ENCODE measurements around the gene SIX6.
"Not testable (repeated sequence)": the region's sequence is repeated elsewhere in the genome, so short reads cannot be mapped to it uniquely, and the experiment has no call there.

The SIX6 gene
- 0 reads per million in 3 donors for total RNA-seq

GRCh38 chr14:60508707-60509437 is at the start of gene SIX6:
Gene SIX6 (plus strand): TSS chr14:60509146. CDS start chr14:60509399, 253 bp downstream.
- Histone ChIP-seq H3K4me1 (ENCODE audit: control insufficient read depth, insufficient read depth, low read length, poor library complexity, severe bottlenecking) (peaks cover 12% of the 10 kb centered on the region), H3K4me3 (ENCODE audit: insufficient read depth, low read depth, low read length, poor library complexity, severe bottlenecking) (no peak within 1 kb of the TSS), H3K27ac (ENCODE audit: insufficient read depth, low read length, poor library complexity, severe bottlenecking) (no peak within 1 kb of the TSS), H3K9me3 (ENCODE audit: control insufficient read depth, low read length) (no peaks in the 10 kb centered on the region), H3K36me3 (ENCODE audit: control insufficient read depth, insufficient read depth, low read length) (no peaks in the 10 kb centered on the region), H3K27me3 (replicated peaks; ENCODE audit: control insufficient read depth, insufficient read depth, low read length, poor library complexity, severe bottlenecking) (peaks cover 72% of the 10 kb centered on the region)
- no peak for DNase-seq

GRCh38 chr14:60480248-60480647 is 28.7 kb upstream of the SIX6 start:
- H3K27ac ChIP-seq (ENCODE audit: insufficient read depth, low read length, poor library complexity, severe bottlenecking); H3K36me3 ChIP-seq (ENCODE audit: control insufficient read depth, insufficient read depth, low read length); DNase-seq; H3K27me3 ChIP-seq (replicated peaks; ENCODE audit: control insufficient read depth, insufficient read depth, low read length, poor library complexity, severe bottlenecking); H3K4me3 ChIP-seq (ENCODE audit: insufficient read depth, low read depth, low read length, poor library complexity, severe bottlenecking); H3K4me1 ChIP-seq (ENCODE audit: control insufficient read depth, insufficient read depth, low read length, poor library complexity, severe bottlenecking); H3K9me3 ChIP-seq (ENCODE audit: control insufficient read depth, low read length): not testable (repeated sequence)

GRCh38 chr14:60482743-60483142 is 26.2 kb upstream of the SIX6 start:
- no peak overlapping the region for H3K27ac ChIP-seq (ENCODE audit: insufficient read depth, low read length, poor library complexity, severe bottlenecking)
- no peaks in the 10 kb centered on the region for H3K36me3 ChIP-seq (ENCODE audit: control insufficient read depth, insufficient read depth, low read length)
- DNase-seq = no peak
- H3K4me1 ChIP-seq (ENCODE audit: control insufficient read depth, insufficient read depth, low read length, poor library complexity, severe bottlenecking) = no peaks in the 10 kb centered on the region
- H3K27me3 ChIP-seq (replicated peaks; ENCODE audit: control insufficient read depth, insufficient read depth, low read length, poor library complexity, severe bottlenecking) = peaks cover 6% of the 10 kb centered on the region
- no peaks in the 10 kb centered on the region for H3K9me3 ChIP-seq (ENCODE audit: control insufficient read depth, low read length)
- H3K4me3 ChIP-seq (ENCODE audit: insufficient read depth, low read depth, low read length, poor library complexity, severe bottlenecking) = no peak overlapping the region

- Histone ChIP-seq H3K9me3 (ENCODE audit: control insufficient read depth, low read length) (no peaks in the 10 kb centered on the region), H3K36me3 (ENCODE audit: control insufficient read depth, insufficient read depth, low read length) (no peaks in the 10 kb centered on the region), H3K27ac (ENCODE audit: insufficient read depth, low read length, poor library complexity, severe bottlenecking) (no peak overlapping the region), H3K4me1 (ENCODE audit: control insufficient read depth, insufficient read depth, low read length, poor library complexity, severe bottlenecking) (no peaks in the 10 kb centered on the region), H3K27me3 (replicated peaks; ENCODE audit: control insufficient read depth, insufficient read depth, low read length, poor library complexity, severe bottlenecking) (peaks cover 6% of the 10 kb centered on the region), H3K4me3 (ENCODE audit: insufficient read depth, low read depth, low read length, poor library complexity, severe bottlenecking) (no peak overlapping the region)
- DNase-seq = no peak
Measured at GRCh38 chr14:60485057-60485597, 23.8 kb upstream of the SIX6 start.

GRCh38 chr14:60485598-60486251 is 23.2 kb upstream of the SIX6 start, which contains the start of gene C14orf39:
Gene C14orf39 (minus strand): TSS chr14:60486063. CDS start chr14:60485078, 985 bp downstream.
- no peaks in the 10 kb centered on the region for H3K36me3 ChIP-seq (ENCODE audit: control insufficient read depth, insufficient read depth, low read length)
- DNase-seq = no peak
- no peak within 1 kb of the TSS for H3K27ac ChIP-seq (ENCODE audit: insufficient read depth, low read length, poor library complexity, severe bottlenecking)
- H3K4me1 ChIP-seq (ENCODE audit: control insufficient read depth, insufficient read depth, low read length, poor library complexity, severe bottlenecking) = no peaks in the 10 kb centered on the region
- no peaks in the 10 kb centered on the region for H3K9me3 ChIP-seq (ENCODE audit: control insufficient read depth, low read length)
- no peak within 1 kb of the TSS for H3K4me3 ChIP-seq (ENCODE audit: insufficient read depth, low read depth, low read length, poor library complexity, severe bottlenecking)
- H3K27me3 ChIP-seq (replicated peaks; ENCODE audit: control insufficient read depth, insufficient read depth, low read length, poor library complexity, severe bottlenecking) = peaks cover 6% of the 10 kb centered on the region

GRCh38 chr14:60487211-60487610 is 21.7 kb upstream of the SIX6 start:
- Histone ChIP-seq H3K4me1 (ENCODE audit: control insufficient read depth, insufficient read depth, low read length, poor library complexity, severe bottlenecking) (no peaks in the 10 kb centered on the region), H3K4me3 (ENCODE audit: insufficient read depth, low read depth, low read length, poor library complexity, severe bottlenecking) (no peak overlapping the region), H3K27me3 (replicated peaks; ENCODE audit: control insufficient read depth, insufficient read depth, low read length, poor library complexity, severe bottlenecking) (peaks cover 6% of the 10 kb centered on the region), H3K27ac (ENCODE audit: insufficient read depth, low read length, poor library complexity, severe bottlenecking) (no peak overlapping the region), H3K36me3 (ENCODE audit: control insufficient read depth, insufficient read depth, low read length) (no peaks in the 10 kb centered on the region), H3K9me3 (ENCODE audit: control insufficient read depth, low read length) (no peaks in the 10 kb centered on the region)
- DNase-seq = no peak

- Histone ChIP-seq H3K36me3 (ENCODE audit: control insufficient read depth, insufficient read depth, low read length) (no peaks in the 10 kb centered on the region), H3K4me1 (ENCODE audit: control insufficient read depth, insufficient read depth, low read length, poor library complexity, severe bottlenecking) (no peaks in the 10 kb centered on the region), H3K27ac (ENCODE audit: insufficient read depth, low read length, poor library complexity, severe bottlenecking) (no peak overlapping the region), H3K9me3 (ENCODE audit: control insufficient read depth, low read length) (no peaks in the 10 kb centered on the region), H3K27me3 (replicated peaks; ENCODE audit: control insufficient read depth, insufficient read depth, low read length, poor library complexity, severe bottlenecking) (peaks cover 6% of the 10 kb centered on the region), H3K4me3 (ENCODE audit: insufficient read depth, low read depth, low read length, poor library complexity, severe bottlenecking) (no peak overlapping the region)
- no peak for DNase-seq
Measured at GRCh38 chr14:60488175-60488574, 20.8 kb upstream of the SIX6 start.

- H3K27me3 ChIP-seq (replicated peaks; ENCODE audit: control insufficient read depth, insufficient read depth, low read length, poor library complexity, severe bottlenecking) = peaks cover 3% of the 10 kb centered on the region
- no peak overlapping the region for H3K4me3 ChIP-seq (ENCODE audit: insufficient read depth, low read depth, low read length, poor library complexity, severe bottlenecking)
- H3K27ac ChIP-seq (ENCODE audit: insufficient read depth, low read length, poor library complexity, severe bottlenecking) = no peak overlapping the region
- H3K4me1 ChIP-seq (ENCODE audit: control insufficient read depth, insufficient read depth, low read length, poor library complexity, severe bottlenecking) = no peaks in the 10 kb centered on the region
- DNase-seq = no peak
- H3K36me3 ChIP-seq (ENCODE audit: control insufficient read depth, insufficient read depth, low read length) = no peaks in the 10 kb centered on the region
- no peaks in the 10 kb centered on the region for H3K9me3 ChIP-seq (ENCODE audit: control insufficient read depth, low read length)
Measured at GRCh38 chr14:60490270-60490669, 18.7 kb upstream of the SIX6 start.

- no peaks in the 10 kb centered on the region for H3K36me3 ChIP-seq (ENCODE audit: control insufficient read depth, insufficient read depth, low read length)
- H3K27ac ChIP-seq (ENCODE audit: insufficient read depth, low read length, poor library complexity, severe bottlenecking) = no peak overlapping the region
- DNase-seq = no peak
- H3K4me1 ChIP-seq (ENCODE audit: control insufficient read depth, insufficient read depth, low read length, poor library complexity, severe bottlenecking) = no peaks in the 10 kb centered on the region
- no peak overlapping the region for H3K4me3 ChIP-seq (ENCODE audit: insufficient read depth, low read depth, low read length, poor library complexity, severe bottlenecking)
- H3K27me3 ChIP-seq (replicated peaks; ENCODE audit: control insufficient read depth, insufficient read depth, low read length, poor library complexity, severe bottlenecking) = no peaks in the 10 kb centered on the region
- H3K9me3 ChIP-seq (ENCODE audit: control insufficient read depth, low read length) = no peaks in the 10 kb centered on the region
Measured at GRCh38 chr14:60495946-60496345, 13.0 kb upstream of the SIX6 start.

GRCh38 chr14:60502541-60502940 is 6.4 kb upstream of the SIX6 start:
- no peak overlapping the region for H3K4me3 ChIP-seq (ENCODE audit: insufficient read depth, low read depth, low read length, poor library complexity, severe bottlenecking)

More at GRCh38 chr14:60502541-60502940, 6.4 kb upstream of the SIX6 start:
- Histone ChIP-seq H3K36me3 (ENCODE audit: control insufficient read depth, insufficient read depth, low read length) (no peaks in the 10 kb centered on the region), H3K27me3 (replicated peaks; ENCODE audit: control insufficient read depth, insufficient read depth, low read length, poor library complexity, severe bottlenecking) (peaks cover 14% of the 10 kb centered on the region), H3K4me1 (ENCODE audit: control insufficient read depth, insufficient read depth, low read length, poor library complexity, severe bottlenecking) (no peaks in the 10 kb centered on the region), H3K27ac (ENCODE audit: insufficient read depth, low read length, poor library complexity, severe bottlenecking) (no peak overlapping the region), H3K9me3 (ENCODE audit: control insufficient read depth, low read length) (no peaks in the 10 kb centered on the region)
- DNase-seq = no peak

All from effector memory CD4-positive, alpha-beta T cell (primary cell).